HG02840 (cell line): ENCODE measurements around the gene MFAP4.

Experiments used
- ATAC-seq: cut with Tn5 transposase; IDR thresholded peaks from one replicate; pipeline ENCODE4 v1.9.1; 2021; ENCODE audit warnings: mild to moderate bottlenecking, moderate library complexity, moderate number of reproducible peaks; ENCODE audit not compliant: unreplicated experiment, low FRiP score

The MFAP4 gene

GRCh38 chr17:19372866-19373504 is 14.0 kb downstream of the MFAP4 start:
- ATAC-seq = no peak

GRCh38 chr17:19372439-19372838 is 14.6 kb downstream of the MFAP4 start:
- ATAC-seq = no peak

- ATAC-seq = no peak
These were observed 15.0 kb downstream of the MFAP4 start for GRCh38 chr17:19372011-19372370.

- no peak for ATAC-seq
These were observed 15.6 kb downstream of the MFAP4 start for GRCh38 chr17:19371259-19372010.

GRCh38 chr17:19370493-19370960 is 16.5 kb downstream of the MFAP4 start:
- no peak for ATAC-seq

GRCh38 chr17:19369846-19370492 is 17.0 kb downstream of the MFAP4 start:
- ATAC-seq = no peak

GRCh38 chr17:19369107-19369778 is 17.7 kb downstream of the MFAP4 start:
- no peak for ATAC-seq

GRCh38 chr17:19368229-19368628 is 18.8 kb downstream of the MFAP4 start:
- ATAC-seq = no peak

GRCh38 chr17:19366637-19366972 is 20.4 kb downstream of the MFAP4 start:
- ATAC-seq = no peak

GRCh38 chr17:19365833-19366636 is 21.0 kb downstream of the MFAP4 start:
- ATAC-seq = no peak

GRCh38 chr17:19365499-19365817 is 21.5 kb downstream of the MFAP4 start:
- ATAC-seq = no peak

- ATAC-seq = no peak
These were observed 22.1 kb downstream of the MFAP4 start for GRCh38 chr17:19364699-19365498.

GRCh38 chr17:19363460-19364035 is 23.4 kb downstream of the MFAP4 start:
- no peak for ATAC-seq

- ATAC-seq = no peak
These were observed 23.9 kb downstream of the MFAP4 start for GRCh38 chr17:19363114-19363438.

- peak; percentile 78 for ATAC-seq
These were observed 24.5 kb downstream of the MFAP4 start, which contains the start of gene B9D1 for GRCh38 chr17:19362277-19363113. Gene B9D1 (minus strand): TSS chr17:19362723. CDS start chr17:19362569, 154 bp downstream.

- no peak for ATAC-seq
These were observed 25.1 kb downstream of the MFAP4 start for GRCh38 chr17:19361944-19362276.

- no peak for ATAC-seq
These were observed 25.7 kb downstream of the MFAP4 start for GRCh38 chr17:19361326-19361725.

- ATAC-seq = no peak
These were observed 26.2 kb downstream of the MFAP4 start for GRCh38 chr17:19360772-19361171.

- ATAC-seq = no peak
These were observed 27.1 kb downstream of the MFAP4 start for GRCh38 chr17:19359856-19360255.
